GM10266 (cell line): ENCODE data around the gene UQCRHL.

Experiments used
- DNase-seq: peaks from one replicate; pipeline ENCODE4 v3.0.0; 2012; ENCODE audit errors: extremely low spot score
- CTCF ChIP-seq: IDR thresholded peaks from 2 replicates; pipeline ENCODE4 v1.5.1; 2012; ENCODE audit warnings: mild to moderate bottlenecking, low read depth; ENCODE audit not compliant: control insufficient read depth, insufficient read depth; ENCODE audit errors: missing control alignments

UQCRHL gene

GRCh38 chr1:15799004-15799867, 8.2 kb downstream of the UQCRHL start:
- DNase-seq = no peak
- TF ChIP-seq CTCF = no peak

- no peak for TF ChIP-seq CTCF
- DNase-seq = no peak
These were observed 9.6 kb downstream of the UQCRHL start for GRCh38 chr1:15797614-15798390.

GRCh38 chr1:15796086-15796462, 11.4 kb downstream of the UQCRHL start:
- no peak for TF ChIP-seq CTCF
- no peak for DNase-seq

- no peak for DNase-seq
- no peak for TF ChIP-seq CTCF
These were observed 18.7 kb downstream of the UQCRHL start for GRCh38 chr1:15788624-15789301.

- no peak for TF ChIP-seq CTCF
- no peak for DNase-seq
These were observed 20.9 kb downstream of the UQCRHL start for GRCh38 chr1:15786581-15786980.

GRCh38 chr1:15785683-15786082, 21.8 kb downstream of the UQCRHL start:
- TF ChIP-seq CTCF = no peak
- DNase-seq = no peak
